HEK293 (cell line): Measurements from ENCODE around the gene MARK2.

Experiments
- KLF9 ChIP-seq: fragments of 450-650 bp; formaldehyde crosslinking; IDR thresholded peaks from 2 replicates; pipeline ENCODE4 v1.5.1; 2016; ENCODE audit warnings: missing biosample characterization, missing genetic modification characterization, low read depth
- MEIS1 ChIP-seq: sonication (generic); formaldehyde crosslinking; IDR thresholded peaks from 2 replicates; pipeline ENCODE4 v1.8.1; 2022; ENCODE audit warnings: missing genetic modification reagents, mild to moderate bottlenecking, borderline replicate concordance
- TCF7L2 ChIP-seq: IDR thresholded peaks from 2 replicates; pipeline ENCODE4 v1.6.1; 2011; ENCODE audit warnings: low read depth, mild to moderate bottlenecking, inconsistent platforms, low read length, moderate library complexity, borderline replicate concordance
- ZBTB48 ChIP-seq: fragments of 450-650 bp; formaldehyde crosslinking; IDR thresholded peaks from 2 replicates; pipeline ENCODE4 v1.5.1; 2016; ENCODE audit warnings: missing biosample characterization, missing genetic modification characterization
- ZNF510 ChIP-seq: fragments of 450-650 bp; formaldehyde crosslinking; IDR thresholded peaks from 2 replicates; pipeline ENCODE4 v1.5.1; 2018; ENCODE audit warnings: mild to moderate bottlenecking, missing genetic modification characterization, missing biosample characterization; ENCODE audit not compliant: insufficient replicate concordance
- ZNF624 ChIP-seq: fragments of 450-650 bp; formaldehyde crosslinking; IDR thresholded peaks from 2 replicates; pipeline ENCODE4 v1.5.1; 2017; ENCODE audit warnings: missing biosample characterization, missing genetic modification characterization
- ZNF777 ChIP-seq: fragments of 450-650 bp; formaldehyde crosslinking; IDR thresholded peaks from 2 replicates; pipeline ENCODE4 v1.5.1; 2017; ENCODE audit warnings: missing biosample characterization, missing genetic modification characterization, borderline replicate concordance
- TF ChIP-seq, protein P1 (sequence below): fragments of 450-650 bp; formaldehyde crosslinking; IDR thresholded peaks from 2 replicates; pipeline ENCODE4 v1.5.1; 2016; ENCODE audit warnings: missing biosample characterization, missing genetic modification characterization
- TF ChIP-seq, protein P2 (sequence below): fragments of 450-650 bp; formaldehyde crosslinking; IDR thresholded peaks from 2 replicates; pipeline ENCODE4 v1.5.1; 2016; ENCODE audit warnings: missing biosample characterization, missing genetic modification characterization

DNA sequence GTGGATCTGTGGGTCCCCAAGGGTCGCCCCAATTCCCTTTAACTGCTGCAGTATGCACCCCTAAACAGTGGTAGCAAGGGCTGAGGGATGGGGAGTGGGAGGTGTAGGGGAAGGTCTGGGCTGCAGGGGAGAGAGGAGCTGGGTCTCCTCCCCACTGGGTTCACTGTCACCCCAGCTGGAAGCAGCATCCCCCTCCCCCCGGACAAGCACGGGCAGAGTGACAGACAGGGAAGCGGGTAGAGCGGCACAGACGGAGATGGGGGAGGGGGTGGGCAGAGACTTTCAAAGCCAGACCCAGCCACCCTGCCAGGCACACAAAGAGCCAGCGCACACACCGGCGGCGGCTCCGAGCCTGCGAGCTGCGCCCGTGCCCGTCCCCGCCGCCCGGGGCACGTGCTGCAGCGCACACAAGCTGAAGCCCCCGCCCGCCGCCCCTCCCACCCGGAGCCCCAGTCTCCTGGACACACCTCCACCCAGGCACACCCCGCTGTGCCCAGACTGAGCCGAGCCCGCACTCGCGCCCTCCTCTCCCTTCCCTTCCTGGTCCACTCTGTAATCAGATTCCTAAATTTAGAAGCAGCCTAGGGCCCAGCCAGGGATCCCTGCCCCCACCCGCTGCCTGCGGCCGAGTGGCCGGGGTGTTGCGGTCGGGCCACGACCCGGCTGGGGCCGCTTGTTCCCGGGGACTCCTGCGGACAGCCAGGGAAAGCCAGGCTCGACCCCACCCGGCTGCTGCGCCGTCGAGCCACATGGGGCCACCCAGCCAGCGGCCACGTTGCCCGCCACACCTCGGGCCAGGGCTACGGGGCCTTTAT is 79.0 kb downstream of the MARK2 start:
- TF ChIP-seq MEIS1 (CRISPR knock-in tag) (no peak), ZBTB48 (tag by site-specific recombination) (no peak), KLF9 (tag by site-specific recombination) (peak; percentile 65), ZNF777 (tag by site-specific recombination) (no peak), TCF7L2 (no peak), ZNF510 (tag by site-specific recombination) (no peak), ZNF624 (tag by site-specific recombination) (no peak)
- TF ChIP-seq, protein P1, sequence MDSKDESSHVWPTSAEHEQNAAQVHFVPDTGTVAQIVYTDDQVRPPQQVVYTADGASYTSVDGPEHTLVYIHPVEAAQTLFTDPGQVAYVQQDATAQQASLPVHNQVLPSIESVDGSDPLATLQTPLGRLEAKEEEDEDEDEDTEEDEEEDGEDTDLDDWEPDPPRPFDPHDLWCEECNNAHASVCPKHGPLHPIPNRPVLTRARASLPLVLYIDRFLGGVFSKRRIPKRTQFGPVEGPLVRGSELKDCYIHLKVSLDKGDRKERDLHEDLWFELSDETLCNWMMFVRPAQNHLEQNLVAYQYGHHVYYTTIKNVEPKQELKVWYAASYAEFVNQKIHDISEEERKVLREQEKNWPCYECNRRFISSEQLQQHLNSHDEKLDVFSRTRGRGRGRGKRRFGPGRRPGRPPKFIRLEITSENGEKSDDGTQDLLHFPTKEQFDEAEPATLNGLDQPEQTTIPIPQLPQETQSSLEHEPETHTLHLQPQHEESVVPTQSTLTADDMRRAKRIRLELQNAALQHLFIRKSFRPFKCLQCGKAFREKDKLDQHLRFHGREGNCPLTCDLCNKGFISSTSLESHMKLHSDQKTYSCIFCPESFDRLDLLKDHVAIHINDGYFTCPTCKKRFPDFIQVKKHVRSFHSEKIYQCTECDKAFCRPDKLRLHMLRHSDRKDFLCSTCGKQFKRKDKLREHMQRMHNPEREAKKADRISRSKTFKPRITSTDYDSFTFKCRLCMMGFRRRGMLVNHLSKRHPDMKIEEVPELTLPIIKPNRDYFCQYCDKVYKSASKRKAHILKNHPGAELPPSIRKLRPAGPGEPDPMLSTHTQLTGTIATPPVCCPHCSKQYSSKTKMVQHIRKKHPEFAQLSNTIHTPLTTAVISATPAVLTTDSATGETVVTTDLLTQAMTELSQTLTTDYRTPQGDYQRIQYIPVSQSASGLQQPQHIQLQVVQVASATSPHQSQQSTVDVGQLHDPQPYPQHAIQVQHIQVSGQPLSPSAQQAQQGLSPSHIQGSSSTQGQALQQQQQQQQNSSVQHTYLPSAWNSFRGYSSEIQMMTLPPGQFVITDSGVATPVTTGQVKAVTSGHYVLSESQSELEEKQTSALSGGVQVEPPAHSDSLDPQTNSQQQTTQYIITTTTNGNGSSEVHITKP: no peak
- TF ChIP-seq, protein P2, sequence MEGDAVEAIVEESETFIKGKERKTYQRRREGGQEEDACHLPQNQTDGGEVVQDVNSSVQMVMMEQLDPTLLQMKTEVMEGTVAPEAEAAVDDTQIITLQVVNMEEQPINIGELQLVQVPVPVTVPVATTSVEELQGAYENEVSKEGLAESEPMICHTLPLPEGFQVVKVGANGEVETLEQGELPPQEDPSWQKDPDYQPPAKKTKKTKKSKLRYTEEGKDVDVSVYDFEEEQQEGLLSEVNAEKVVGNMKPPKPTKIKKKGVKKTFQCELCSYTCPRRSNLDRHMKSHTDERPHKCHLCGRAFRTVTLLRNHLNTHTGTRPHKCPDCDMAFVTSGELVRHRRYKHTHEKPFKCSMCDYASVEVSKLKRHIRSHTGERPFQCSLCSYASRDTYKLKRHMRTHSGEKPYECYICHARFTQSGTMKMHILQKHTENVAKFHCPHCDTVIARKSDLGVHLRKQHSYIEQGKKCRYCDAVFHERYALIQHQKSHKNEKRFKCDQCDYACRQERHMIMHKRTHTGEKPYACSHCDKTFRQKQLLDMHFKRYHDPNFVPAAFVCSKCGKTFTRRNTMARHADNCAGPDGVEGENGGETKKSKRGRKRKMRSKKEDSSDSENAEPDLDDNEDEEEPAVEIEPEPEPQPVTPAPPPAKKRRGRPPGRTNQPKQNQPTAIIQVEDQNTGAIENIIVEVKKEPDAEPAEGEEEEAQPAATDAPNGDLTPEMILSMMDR (tag by site-specific recombination): no peak
